HG02642 (cell line): ENCODE results near the gene CCDC85A.
A peak's percentile ranks its signal among the peaks of the same experiment; 100 is the strongest.

Experiments
- ATAC-seq: cut with Tn5 transposase; IDR thresholded peaks from one replicate; pipeline ENCODE4 v1.9.1; 2021; ENCODE audit warnings: mild to moderate bottlenecking; ENCODE audit not compliant: unreplicated experiment, poor library complexity

Gene CCDC85A

DNA sequence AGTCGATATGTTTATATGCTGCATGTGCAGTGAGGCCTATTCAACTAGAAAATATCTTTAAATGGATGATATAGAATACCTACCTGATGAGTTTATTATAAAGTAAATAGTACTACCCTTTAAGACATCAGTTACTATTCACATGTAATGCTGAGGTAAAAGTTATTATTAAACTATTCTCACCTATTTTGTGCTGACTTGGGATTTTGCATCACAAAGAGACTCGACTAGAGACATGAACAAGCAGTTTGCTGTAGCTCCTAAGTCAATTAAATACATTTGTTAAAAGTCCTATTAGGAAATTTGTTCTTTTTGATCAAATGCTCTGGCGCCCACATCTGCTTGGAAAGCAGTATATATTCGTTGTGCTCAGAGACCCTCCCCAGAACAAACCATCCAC is 164.1 kb downstream of the CCDC85A start:
- peak; percentile 7 for ATAC-seq

DNA sequence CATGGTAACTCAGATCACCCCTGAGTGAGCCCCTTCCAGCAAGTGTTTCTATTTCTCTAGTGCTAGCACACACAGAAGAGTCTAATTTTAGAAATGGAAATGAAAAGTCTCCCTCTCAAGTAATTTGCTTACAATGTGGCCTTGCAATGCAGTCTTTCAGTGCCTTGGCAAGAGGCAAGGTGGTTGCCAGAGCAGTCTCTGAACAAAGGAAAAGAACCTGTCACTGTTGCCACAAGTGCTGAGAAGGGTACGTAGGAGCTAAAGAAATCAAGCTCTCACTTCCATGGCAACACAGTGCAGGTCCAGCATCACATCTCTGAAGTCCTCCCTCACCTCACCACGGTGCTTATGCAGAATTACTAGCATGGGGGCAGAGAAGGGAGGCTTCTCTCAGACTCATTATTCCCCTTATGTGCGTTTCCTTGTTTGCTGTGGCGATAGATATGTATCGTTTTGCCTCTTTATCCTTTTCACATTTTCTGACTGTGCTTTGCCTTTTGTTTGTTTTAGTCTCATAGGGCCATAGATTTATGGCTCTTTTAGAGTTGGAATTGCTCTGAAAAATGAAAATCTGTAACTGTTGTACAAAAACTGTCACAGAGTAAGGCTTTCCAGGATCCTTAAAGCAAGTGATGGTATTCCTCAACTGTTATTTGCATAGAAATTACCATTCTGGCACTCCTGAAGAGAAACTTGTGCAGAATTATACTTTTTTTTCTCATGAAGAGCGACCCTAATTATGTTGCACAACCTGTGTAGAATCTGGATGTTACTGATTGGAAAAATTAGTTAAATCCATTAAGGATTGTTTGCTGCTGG is 164.8 kb downstream of the CCDC85A start:
- peak; percentile 60 for ATAC-seq

DNA sequence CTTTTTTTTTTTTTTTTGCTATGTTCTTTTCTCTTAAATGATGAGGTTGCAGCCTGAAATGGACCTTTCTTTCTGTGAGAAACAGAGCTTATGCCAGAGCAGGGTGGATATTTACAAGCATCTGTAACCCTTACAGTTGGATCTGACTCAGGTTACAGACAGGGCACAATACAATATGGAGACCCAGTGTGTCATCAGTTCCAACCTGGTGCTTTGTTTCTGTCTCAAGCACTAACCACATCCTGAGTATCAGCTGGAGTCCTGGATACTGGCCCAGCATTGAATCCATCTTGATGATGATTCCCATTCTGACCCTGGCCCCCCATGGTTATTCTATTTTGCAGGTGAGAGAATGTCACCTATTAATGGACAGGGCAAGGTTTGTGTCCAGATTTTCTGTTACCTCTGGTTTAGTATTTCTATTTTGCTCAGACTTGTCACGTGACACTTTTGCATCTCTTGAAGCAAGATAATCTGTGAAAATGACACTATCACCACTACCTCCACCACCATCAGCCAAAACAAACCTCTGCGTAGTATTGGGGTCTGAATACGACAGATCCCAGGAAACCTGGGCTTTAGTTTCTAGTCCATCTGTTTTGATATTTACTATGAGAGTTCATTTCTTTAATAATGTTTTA is 174.0 kb downstream of the CCDC85A start:
- ATAC-seq: no peak

DNA sequence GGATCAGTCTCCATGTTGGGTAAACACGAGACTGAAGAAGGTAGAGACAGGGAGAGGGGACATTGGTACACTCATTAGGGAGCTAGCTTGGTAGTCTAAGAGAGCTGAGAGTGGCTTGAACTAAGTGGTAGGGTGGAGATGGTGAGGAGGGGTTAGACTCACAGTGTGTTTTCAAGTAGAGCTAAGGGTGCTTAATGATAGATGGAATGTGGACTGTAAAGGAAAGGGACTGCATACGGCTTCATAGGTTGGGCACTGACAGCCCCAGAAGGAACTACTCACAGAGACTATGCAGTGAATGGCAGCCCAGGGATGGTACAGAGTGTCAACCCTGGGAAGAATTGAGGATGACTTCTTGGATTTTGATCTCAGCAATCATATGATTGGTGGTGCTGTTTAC is 178.1 kb downstream of the CCDC85A start:
- no peak for ATAC-seq

DNA sequence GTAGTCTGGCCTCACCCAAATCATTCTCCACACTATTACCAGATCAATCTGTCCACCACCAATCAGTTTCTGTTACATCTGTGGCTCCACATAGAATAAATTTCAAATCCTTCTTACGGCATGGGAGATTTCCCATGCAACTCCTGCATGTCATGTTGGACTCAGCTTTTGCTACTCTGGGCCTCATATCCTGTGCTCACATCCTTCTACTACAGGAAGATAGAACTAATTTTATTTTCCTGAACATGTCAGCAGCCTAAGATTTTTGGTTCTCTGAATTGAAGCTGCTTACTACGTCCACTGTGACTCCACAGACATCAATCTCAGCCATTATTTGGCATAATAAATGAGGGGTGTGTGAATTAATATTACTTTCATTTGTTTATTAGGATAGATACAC is 181.1 kb downstream of the CCDC85A start:
- no peak for ATAC-seq

DNA sequence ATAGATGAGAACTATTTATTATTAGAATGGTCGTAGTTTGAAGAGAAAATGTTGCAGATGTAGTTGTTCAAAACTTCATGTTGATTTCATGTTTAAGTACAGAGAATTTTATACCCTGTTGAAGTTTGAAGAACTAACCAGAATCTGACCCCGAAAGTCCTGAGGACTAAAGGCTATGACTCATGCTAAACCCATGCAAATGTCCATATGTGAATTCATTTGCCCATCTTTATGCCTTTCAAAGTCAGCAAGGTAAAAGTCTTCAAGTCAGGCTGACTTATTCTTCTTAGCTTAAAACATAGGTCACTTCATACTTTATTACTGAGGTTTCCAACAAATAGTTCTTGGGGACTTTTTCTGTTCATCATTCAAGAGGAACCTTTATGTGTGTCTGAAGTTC is 185.5 kb downstream of the CCDC85A start:
- ATAC-seq: no peak

DNA sequence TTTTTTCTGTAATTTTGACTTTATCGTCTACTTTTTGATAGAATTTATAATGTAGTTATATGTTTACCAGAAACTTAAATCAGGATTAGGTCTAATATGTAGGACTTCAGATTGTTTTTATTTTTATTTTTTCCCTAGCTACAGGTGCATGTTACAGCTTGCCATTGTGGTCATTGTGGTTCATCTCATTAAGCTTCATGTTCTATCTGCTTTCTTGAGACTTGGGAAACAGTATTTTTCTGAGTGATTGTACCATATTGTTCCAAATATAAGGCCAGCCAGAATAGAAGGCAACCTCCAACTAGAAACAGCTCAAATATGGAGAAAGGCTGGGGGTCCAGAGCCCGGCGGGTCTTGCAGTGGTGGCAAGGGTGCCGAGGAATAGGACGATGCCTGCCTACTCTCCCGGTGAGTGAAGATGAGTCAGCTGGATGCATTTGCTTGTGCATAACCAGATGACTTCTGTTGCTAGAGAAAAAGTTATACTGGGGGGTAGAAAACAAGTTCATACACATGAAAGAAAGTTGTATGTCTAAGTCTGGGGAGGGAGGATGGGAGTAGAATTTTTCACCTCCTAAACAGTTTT is 188.4 kb downstream of the CCDC85A start:
- no peak for ATAC-seq

DNA sequence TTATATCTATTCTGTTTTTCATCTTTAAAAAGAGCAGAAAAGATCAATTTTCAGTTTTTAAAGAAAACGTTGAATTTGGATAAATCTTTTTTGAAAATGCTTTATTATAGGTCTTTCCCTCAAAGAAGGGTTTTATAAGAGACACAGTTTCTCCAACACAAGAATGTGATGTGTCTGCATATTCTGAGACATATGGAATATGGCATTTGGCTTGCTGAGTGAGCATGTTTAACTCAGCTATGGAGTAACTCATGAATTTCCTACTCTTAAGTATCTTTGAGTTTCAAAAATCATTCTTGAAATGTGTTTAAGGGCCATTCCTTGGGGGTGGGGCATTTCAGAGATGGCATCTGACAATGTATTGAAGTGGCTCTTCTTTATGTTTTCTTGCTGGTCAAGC is 191.5 kb downstream of the CCDC85A start:
- no peak for ATAC-seq

DNA sequence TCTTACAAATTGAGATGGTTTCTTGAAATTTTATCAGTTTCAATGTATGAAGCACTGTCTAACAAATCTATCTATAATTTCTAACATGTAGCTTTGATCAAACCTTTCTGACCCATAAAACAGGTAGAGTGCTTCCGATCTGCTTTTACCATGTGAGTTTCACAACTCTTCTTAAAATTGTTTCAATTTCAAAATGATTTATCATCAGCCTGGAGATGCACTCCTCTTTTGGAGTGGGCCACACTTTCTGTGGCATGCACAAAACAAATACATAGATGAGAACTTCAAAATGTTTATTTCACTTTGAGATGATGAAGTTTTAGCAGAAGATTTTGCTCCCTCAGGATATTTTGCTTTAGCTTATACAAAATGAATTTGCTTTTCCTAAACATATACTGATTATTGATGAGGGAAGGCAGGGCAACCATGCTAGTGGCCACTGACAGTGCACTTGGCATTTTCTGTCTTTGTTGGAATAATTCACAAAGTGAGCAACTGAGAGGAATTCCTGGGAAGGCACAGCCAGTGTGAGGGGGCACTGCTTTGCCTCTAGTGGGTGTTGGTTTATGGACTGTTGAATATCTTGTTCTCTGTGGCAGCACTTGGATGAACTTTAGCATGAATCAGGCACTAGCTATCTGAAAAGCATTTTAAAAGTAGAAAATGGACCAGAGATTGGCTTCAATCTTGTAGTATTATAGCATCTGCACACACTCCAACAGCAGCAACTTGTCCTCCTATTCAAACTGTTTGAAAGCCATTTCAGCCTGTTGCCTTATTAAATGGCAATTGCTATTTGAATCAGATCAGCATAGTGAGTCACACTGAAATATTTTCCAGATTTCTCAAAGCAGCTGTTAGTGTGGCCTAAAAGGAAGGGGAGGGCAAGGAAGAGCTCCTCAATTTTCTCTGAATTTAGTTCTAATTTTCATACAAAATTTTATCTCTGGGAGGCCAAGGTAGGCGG is 193.2 kb downstream of the CCDC85A start:
- no peak for ATAC-seq

DNA sequence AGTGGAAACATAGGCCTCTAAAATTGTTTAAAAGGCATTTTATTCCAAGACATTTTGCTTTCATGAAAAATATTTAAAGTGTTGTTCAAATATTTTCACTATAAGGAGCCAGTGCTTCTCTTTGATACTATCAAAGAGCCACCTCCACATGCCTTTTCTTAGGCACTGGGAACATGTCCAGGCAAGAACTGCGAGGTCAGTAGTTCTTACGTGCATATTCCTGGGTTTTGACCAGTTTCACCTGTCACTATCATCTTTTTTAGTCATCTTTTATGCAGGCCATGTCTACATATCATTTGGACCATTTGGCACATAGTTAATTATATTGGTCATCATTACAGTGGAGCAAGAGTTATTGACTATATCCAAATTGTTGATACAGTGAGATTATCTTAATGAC is 195.3 kb downstream of the CCDC85A start:
- no peak for ATAC-seq

DNA sequence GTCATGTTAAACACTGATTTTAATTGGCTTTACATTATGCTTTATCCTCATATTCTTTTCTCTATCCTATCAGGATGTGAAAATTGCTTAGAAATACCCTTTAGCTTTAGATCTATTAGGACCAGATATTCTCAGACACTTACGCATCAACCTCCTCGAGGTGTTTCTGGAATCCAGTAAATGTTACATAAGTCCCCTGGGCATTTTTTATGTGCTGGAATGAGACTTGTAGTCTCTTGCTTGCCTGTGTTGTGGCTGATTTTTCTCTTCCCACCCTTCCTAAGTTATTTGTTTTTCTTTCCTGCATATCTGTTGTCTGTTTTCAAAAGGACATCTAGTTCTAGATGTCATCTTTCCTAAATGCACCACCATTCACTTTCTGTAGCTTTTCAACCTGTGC is 197.1 kb downstream of the CCDC85A start:
- ATAC-seq: no peak

DNA sequence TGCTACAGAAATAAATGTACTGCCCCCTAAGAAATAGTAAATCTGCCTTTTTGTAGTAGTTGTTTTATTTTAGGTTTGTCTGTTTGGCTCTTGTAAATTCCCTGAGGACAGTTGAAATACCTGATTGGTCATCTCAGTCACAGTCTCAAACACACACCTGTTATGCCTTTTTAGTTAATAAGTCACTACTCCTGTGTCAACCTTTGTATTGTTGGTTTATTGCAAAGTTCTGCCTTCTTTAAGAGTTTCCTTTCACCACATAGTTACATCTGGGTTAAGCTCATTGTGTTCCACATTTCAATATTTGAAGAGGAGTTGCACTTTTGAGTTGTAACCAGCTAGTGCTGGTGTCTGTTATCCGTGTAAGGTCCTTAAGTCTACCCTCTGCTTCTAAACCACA is 198.7 kb downstream of the CCDC85A start:
- ATAC-seq: no peak

DNA sequence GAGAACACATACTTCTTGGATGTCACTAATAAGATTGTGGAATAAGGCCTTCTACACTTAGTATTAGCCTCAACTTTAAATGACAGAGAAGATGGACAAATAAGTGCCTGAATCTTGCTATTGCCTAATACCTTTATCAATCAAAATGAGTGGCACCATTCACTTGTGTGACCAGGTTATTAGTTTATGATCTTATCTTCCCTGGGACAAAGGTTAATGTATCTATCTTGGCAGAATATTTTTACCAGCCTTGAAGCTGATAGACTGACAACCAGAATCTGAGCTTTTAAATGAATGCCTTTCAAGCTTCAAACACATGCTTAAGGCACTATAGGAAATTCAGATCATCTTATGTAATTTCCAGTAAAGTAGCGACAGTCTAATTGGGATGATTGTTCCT is 202.9 kb downstream of the CCDC85A start:
- ATAC-seq: no peak

DNA sequence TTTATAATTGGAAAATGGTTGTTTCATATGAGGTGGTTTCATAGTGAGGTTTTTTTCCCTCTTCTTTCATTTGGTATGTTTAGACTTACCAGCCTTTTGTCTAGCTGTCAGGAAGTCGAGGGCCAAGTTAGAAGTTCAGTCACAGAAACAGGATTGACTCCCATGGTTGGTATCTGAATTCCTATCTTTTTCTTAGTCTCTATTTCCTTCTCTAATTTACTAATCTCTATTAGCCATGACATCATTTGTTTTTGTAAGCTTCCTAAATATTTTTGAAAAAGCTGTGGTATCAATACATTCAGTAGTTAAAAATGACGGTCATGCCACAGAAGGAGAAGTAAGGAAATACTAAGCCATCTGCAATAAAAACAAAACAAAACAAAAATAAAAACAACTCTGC is 206.9 kb downstream of the CCDC85A start:
- no peak for ATAC-seq

DNA sequence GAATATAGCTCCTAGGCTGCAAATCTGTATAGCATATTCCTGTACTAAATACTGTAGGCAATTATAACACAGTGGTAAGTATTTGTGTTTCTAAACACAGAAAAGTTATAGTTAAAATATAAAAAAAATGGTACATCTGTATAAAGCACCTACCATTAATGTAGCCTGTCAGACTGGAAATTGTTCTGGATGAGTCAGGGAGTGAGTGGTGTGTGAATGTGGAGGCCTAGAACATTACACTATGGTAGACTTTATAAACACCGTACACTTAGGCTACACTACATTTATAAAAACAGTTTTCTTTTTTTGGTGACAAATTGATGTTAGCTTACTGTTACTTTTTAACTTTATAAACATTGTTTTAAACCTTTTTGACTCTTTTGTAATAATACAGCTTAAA is 226.3 kb downstream of the CCDC85A start:
- no peak for ATAC-seq

DNA sequence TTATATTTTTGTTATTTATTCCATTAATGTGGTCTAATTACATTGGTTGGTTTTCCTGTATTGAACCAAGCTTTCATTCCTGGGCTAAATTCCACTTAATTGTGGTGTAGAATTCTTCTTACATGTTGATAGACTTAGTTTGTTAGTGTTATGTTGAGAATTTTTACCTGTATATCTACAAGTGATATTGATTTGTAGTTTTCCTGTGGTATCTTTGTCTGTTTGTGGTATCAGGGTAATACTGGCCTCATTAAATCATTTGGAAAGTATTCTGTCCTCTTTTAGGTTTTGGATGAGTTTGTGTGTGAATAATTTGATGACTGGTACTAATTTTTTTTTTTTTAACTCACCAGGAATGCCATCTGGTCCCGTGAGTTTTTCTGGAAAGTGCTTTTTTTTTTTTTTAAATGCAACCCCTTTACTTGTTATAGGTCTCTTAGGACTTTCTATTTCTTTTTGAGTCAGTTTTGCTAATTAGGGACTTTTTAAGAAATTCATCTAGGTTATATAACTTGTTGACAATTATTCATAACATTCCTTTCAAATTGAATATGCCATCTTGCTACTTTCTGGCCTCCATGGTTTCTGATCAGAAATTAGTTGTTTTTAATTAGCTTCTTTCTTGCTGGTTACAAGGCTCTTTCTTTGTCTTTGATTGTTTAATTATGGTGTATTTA is 232.8 kb downstream of the CCDC85A start:
- no peak for ATAC-seq
